ACHN (cell line): Measurements from ENCODE around the gene ZNF354C.
"Not testable (repeated sequence)": the region's sequence is repeated elsewhere in the genome, so short reads cannot be mapped to it uniquely, and the experiment has no call there.

Experiments used
- DNase-seq: peaks from one replicate; pipeline ENCODE4 v3.0.0-alpha.2; 2015
- in situ Hi-C: cut with HindIII; loops from 2 replicates; pipeline ENCODE4 v1.10.0; 2017; ENCODE audit warnings: low sequenced_read_pairs, low pct_ligation_motif_present, low pct_unique_long_range_greater_than_20kb

The ZNF354C gene

DNA sequence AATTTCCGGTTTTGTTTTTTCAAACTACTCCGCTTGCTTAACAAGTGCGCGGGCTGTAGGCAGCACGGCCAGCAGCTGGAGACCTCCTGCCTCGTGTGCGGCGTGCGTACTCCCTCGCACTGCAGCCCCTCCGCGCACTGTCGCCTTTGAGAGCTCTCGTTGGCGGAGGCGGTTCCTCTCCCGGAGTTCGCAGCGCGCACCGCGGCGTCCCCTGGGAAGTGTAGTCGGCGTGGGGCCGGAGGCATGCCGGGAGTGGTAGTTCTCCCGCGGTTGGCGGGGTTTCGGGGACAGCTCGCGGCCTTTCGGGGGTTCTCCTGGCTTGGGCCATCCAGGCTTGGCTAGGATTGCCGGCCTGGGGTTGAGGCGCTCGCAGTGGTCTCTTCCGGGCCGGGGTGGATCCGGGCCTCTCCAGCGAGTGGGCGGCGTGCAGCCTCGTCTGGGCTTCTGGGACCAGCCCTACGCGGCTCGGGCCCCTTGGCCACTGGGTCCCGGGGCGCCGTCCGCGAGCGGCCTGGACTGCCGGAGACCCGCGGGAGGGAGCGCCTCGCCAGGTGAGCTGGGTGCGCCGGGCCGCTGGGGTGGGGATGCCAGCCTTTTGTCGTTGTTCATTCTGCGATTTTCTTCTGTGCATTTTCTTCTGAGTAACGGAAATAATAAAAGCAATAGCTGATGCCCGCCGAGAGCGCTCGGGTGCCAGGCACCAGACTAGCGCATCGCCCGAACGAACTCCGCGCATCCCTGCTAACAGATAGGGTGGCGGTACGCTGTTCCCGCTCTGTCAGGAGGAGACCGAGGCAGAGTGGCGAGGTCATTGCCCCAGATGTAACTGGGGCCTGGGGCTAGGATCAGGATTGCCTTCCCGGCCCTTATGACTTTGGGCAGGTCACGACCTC is at the start of gene ZNF354C:
Gene ZNF354C, plus strand, starts transcription at position 258 of the 893 bp plus-strand sequence. CDS start 1,696 bp downstream, outside the sequence.
- in situ Hi-C loops: no loop called here
- no peak for DNase-seq

DNA sequence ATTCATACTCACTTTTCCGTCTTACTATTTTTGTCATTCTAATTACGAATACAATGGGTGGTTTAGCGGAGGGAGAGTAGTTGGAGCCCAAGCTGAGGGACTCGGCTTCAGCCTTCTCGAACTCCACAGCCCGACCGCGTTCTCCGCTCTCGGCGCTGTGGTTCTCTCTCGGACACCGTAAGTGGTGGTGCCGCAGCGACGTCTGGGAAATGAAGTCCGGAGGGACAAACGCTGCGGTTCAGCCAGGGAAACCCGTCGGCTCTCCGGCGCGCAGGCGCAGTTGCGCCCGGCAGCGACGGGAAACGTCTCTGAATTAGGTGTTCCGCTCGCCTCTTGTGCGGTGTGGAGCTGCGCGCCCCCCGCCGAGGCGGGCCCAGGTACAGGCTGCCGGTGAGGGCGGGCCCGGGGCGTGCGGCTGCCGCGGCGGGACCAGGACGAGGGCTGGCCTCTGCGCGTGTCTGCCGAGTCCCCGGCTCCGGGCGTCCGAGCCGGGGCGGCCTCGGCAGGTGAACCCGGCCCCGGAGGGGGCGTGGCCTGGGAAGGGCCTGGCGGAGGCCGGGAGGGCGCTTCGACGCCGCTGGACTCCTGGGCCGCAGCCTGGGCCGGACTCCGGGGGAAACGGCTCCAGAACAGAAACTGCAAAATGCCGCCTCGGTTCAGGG is 36.5 kb upstream of the ZNF354C start, which contains the start of gene ZNF879:
Gene ZNF879, plus strand, starts transcription at position 277 of the 662 bp plus-strand sequence. CDS start 1,201 bp downstream, outside the sequence.
- in situ Hi-C loops: no loop called here
- DNase-seq: no peak

GRCh38 chr5:179033004-179033580 is 27.1 kb upstream of the ZNF354C start:
- DNase-seq: no peak
- in situ Hi-C loops: no loop called here

DNA sequence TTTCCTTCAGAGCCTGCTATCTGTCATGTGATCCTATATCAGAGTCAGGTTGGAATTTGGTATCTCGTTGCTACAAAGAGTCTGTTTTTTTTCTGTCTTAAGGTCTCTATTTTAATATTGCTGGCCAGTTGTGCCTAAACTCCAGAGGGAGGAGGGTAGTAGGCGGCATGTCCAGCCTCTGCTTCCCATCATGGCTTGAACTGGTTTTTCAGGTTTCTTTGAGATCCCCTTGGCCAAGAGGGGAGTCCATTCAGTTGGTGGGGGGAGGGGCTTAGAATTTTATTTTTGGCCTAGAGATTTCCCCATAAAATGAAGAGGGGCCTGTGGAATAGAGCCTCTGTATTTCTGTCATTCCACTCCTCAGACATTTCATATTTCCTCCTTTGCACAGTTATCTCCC is 15.4 kb upstream of the ZNF354C start:
- in situ Hi-C loops: no loop called here
- no peak for DNase-seq

DNA sequence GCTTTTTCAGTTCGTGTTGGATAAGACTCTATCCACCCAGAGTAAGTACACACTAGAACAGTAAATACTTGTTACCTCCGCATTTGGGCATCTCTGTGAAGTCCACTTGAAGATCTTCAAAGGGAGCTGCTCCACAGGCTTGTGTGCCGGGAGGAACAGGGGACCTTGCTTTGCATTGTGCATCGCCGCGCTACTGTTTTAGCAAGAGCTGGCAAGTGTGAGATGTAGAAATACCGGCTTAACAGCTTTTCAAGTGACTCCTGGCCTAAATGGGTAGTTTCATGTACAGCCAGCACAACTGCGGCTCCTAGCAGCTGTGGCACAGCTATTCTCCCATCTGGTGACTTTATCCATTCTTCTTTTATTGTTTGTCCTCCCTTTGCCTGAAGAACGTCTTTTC is 8.4 kb upstream of the ZNF354C start:
- in situ Hi-C loops: no loop called here
- DNase-seq: no peak

DNA sequence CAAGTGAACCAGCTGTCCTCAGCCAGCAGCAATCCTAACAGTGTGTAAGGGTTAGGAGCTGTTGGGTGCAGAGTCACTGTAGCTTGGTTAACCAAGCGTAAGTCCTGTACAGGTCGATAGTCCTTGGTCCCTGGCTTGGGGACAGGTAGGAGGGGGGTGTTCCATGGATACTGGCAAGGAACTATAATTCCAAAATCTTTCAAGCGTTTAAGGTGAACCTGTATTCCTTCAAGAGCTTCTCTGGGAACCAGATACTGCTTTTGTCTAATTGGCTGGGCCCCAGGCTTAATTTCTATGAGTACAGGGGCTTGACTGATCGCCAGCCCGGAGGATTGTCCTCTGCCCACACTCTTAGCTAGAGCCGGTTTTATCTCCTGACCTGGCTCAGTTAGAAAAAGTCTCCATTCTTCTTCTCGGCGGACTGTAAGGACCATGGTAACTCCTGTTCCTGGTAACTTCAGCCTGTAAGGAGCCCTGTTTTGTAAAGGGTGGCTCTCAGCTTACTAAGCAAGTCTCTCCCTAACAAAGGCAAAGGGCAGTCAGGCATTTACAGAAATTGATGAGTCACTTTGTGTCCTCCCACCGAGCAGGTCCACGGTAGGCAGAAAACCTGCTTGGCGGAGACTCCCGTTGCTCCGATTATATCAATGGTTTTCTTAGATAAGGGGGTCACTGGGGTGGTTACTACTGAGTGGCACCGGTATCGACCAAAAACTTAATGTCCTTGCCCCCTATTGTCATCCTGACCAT is 6.0 kb upstream of the ZNF354C start:
- DNase-seq: no peak
- in situ Hi-C loops: no loop called here

DNA sequence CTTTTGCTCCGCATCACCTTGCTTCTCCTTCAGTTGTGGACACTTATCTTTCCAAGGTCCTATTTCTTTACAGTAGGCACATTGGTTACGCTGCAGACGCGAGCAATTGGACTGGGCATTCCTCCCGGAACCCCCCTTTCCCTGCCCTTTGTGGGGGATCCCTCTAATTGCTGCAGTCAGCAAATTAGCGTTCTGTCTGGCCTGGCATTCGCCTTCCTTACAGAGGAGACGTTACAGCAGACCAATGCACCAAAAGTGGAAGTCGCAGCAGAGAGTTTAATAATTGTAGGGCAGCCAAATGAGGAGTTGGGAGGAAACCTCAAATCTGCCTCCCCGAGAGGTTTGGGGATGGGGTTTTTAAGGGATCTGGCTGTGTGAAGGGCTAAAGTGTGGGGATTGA is 5.3 kb upstream of the ZNF354C start:
- DNase-seq: no peak
- in situ Hi-C loops: no loop called here

DNA sequence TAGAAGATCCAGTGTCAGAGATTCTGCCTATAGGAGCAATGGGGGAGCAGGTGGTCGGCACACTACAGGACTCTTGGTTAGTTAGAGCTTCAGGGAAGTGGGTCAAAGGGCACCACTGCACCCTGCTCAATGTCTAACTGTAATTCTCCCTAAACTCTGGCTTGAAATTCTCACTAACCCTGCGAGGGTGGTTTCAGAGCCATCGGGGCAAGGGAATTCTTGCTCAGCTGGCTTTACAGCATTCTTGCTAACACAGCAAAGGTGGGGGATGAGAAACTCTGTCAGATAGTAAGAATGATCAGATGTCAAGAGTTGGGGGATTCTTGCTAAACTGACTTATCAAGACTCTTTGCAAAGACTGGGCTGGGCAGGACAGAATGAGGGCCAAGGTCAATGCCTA is 4.7 kb upstream of the ZNF354C start:
- DNase-seq: no peak
- in situ Hi-C loops: no loop called here

GRCh38 chr5:179055841-179056240 is 4.3 kb upstream of the ZNF354C start:
- in situ Hi-C loops: no loop called here
- DNase-seq: no peak

GRCh38 chr5:179061025-179061424 is 852 bp downstream of the ZNF354C start:
- in situ Hi-C loops: no loop called here
- DNase-seq: no peak

DNA sequence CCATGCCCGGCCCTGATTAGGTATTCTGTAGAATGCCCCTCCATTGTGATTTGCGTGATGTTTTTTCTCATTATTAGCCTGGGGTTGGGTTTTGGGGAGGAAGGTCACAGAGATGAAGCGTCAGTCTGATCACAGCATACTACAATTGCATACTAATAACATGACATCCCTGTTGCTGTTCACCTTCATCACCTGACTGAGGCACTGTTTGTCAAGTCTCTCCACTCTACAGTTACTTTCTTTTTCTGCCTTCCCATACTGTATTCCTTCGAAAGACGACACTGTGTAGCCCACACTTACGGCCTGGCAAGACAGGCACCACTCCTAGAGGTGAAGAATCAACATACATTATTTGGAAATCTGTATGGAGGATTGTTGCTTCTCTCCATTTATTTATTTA is 5.5 kb downstream of the ZNF354C start:
- no peak for DNase-seq
- in situ Hi-C loops: no loop called here

GRCh38 chr5:179079165-179079987 is 19.2 kb downstream of the ZNF354C start:
- in situ Hi-C loops: no loop called here
- DNase-seq: no peak

- in situ Hi-C loops: no loop called here
These were observed 20.6 kb downstream of the ZNF354C start for GRCh38 chr5:179080724-179081123.

GRCh38 chr5:179089502-179089901 is 29.3 kb downstream of the ZNF354C start:
- in situ Hi-C loops: no loop called here
- DNase-seq: no peak

More at GRCh38 chr5:179080724-179081123, 20.6 kb downstream of the ZNF354C start:
- no peak for DNase-seq

DNA sequence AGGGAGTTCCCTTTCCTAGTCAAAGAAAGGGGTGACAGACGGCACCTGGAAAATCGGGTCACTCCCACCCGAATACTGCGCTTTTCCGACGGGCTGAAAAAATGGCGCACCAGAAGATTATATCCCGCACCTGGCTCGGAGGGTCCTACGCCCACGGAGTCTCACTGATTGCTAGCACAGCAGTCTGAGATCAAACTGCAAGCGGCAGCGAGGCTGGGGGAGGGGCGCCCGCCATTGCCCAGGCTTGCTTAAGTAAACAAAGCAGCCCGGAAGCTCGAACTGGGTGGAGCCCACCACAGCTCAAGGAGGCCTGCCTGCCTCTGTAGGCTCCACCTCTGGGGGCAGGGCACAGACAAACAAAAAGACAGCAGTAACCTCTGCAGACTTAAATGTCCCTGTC is 41.1 kb downstream of the ZNF354C start:
- DNase-seq, in situ Hi-C loops: not testable (repeated sequence)

GRCh38 chr5:179110528-179110927 is 50.4 kb downstream of the ZNF354C start:
- in situ Hi-C loops: no loop called here
- DNase-seq: no peak

DNA sequence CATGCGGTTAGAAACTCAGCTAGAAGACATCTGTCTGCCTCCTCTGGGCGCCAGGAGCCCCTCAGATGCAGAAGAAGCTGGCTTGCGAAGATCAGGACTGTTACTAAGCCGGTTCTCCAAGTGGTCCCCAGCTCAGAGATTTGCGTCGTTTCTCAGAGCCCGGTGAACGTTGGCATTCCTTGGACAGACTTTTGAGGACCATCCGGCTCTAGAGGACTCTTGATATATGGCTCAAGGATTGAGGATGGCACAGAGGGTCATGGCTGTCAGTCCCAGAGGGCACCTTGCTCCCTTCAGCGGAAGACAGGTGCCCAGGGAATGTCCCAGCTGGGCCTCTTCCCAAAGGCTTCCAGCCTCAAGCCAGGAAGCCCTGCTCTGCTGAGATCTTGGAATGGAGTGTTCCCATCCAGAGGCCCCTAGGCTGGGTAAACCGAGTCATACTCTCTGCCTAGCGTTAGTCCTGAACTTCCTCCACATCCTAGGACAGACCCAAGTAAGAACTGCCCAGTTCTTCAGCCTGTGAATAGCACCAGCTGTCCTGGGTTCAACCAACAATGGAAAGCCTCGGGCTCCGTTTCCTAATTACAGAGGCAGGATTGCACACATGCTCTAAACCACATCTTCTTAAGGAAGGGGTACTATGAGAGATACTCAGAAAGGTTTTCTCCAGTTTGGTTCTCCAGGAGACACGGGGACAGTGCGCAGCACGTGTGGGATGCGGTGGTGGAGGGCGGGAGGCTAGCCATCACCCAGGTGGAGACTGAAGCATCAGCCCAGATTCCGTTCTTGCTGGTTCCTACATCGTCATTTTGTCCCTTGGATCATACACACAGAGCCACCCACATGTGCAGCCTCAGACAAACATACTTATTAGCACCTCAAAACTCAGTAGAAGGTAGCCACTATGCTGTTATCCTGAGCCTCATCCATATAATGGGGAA is 51.4 kb downstream of the ZNF354C start:
- in situ Hi-C loops: no loop called here

More for the DNA sequence above, 51.4 kb downstream of the ZNF354C start:
- DNase-seq: no peak
